ENCODE results near the gene ATG10.
"Not testable (repeated sequence)": the region's sequence is repeated elsewhere in the genome, so short reads cannot be mapped to it uniquely, and the experiment has no call there.

The ATG10 gene

DNA sequence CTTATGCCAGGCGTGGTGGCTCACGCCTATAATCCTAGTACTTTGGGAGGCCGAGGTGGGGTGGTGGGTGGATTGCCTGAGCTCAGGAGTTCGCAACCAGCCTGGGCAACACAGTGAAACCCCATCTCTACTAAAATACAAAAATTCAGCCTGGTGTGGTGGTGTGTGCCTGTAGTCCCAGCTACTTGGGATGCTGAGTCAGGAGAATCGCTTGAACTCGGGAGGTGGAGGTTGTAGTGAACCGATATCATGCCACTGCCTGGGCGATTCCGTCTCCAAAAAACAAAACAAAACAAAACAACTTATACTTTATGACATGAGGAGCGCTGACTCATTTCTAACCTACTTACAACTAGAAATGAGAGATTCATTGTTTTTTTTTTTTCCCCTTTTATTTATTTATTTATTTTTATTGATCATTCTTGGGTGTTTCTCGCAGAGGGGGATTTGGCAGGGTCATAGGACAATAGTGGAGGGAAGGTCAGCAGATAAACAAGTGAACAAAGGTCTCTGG lies 10.4 kb downstream of the ATG10 start:
- not testable (repeated sequence) for DNase-seq (ENCODE audit: low spot score)

DNA sequence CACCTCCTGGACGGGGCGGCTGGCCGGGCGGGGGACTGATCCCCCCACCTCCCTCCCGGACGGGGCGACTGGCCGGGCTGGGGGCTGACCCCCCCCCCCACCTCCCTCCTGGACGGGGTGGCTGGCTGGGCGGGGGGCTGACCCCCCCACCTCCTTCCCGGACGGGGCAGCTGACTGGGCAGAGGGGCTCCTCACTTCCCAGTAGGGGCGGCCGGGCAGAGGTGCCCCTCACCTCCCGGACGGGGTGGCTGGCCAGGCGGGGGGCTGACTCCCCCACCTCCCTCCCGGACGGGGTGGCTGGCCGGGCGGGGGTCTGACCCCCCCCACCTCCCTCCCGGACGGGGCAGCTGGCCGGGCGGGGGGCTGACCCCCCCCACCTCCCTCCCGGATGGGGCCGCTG lies 11.3 kb downstream of the ATG10 start:
- DNase-seq (ENCODE audit: low spot score): not testable (repeated sequence)

DNA sequence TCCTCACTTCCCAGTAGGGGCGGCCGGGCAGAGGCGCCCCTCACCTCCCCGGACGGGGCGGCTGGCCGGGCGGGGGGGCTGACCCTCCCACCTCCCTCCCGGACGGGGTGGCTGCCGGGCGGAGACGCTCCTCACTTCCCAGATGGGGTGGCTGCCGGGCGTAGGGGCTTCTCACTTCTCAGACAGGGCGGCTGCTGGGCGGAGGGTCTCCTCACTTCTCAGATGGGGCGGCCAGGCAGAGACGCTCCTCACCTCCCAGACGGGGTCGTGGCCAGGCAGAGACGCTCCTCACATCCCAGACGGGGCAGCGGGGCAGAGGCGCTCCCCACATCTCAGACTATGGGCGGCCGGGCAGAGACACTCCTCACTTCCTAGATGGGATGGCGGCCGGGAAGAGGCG lies 11.7 kb downstream of the ATG10 start:
- DNase-seq (ENCODE audit: low spot score): not testable (repeated sequence)

DNA sequence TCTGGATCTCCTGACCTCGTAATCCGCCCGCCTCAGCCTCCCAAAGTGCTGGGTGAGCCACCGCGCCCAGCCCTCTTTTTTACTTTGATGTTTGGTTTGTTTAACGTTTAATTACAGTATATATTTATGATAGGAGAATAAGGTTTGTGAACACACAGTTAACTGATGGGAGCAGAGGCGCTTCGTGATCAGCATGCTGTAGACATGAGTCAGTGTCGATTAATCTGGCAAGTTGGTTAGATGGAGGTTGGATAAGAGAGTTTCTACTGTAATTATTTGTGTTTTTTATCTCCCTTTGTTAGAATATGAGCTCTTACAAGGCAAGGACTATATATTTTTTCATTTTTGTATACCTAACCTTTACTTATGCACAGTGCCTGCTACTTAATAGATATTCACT lies 14.3 kb downstream of the ATG10 start:
- no peak for DNase-seq (ENCODE audit: low spot score)

DNA sequence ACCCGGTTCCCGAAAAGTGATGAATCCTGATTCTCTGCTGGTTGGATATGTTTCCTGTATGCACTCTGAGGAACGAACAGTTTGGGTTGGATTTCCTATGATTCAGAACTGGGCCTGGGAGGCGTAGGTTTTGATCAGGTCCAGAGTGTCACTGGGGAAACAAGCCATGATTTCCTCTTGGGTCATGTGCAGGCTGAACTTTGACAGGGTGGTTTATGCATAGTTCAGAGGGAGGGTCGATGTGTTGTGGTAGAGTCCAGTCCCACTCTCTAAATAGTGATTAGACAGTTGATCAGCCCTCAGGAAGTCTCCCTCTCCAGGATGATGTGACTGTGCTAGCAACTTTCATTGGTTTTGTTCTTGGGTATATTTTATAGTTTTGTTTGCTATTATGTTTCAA lies 17.4 kb downstream of the ATG10 start:
- no peak for DNase-seq (ENCODE audit: low spot score)

DNA sequence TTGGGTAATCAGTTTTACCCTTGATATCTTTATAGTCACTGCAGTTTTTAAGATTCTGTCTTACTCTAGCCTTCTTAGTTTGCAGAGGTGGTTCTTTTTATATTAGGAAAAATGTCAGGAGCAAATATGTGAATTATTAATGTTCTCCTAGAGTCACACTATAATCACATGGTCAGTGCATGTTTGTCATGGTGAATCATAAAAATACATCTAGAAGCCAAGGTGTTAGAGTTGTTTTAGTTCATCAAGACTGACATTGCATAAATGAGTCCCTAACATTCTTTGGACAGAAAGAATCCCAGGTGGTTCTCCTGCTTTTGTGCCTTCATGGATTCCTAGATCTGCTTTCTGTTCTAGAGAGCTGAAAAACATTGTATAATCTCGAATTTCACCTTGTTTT lies 22.9 kb downstream of the ATG10 start:
- no peak for DNase-seq (ENCODE audit: low spot score)

DNA sequence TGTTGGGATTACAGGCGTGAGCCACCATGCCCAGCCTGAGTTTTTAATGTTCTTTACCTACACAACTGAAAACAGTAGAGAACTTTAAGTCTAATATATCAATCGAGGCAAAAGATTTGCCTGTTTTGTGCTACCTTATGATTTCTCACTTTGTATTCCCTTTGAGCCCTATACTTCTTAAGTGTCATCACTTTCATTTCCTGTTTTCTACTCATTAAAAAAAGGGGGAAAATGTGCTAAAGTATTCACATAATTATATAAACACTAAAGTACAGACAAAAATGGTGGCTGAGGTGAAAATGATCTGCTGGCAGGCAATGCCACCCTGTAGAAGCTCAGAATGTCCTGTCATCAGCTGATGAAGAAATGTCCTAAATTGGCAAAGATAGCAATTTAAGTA lies 23.6 kb downstream of the ATG10 start:
- no peak for DNase-seq (ENCODE audit: low spot score)

DNA sequence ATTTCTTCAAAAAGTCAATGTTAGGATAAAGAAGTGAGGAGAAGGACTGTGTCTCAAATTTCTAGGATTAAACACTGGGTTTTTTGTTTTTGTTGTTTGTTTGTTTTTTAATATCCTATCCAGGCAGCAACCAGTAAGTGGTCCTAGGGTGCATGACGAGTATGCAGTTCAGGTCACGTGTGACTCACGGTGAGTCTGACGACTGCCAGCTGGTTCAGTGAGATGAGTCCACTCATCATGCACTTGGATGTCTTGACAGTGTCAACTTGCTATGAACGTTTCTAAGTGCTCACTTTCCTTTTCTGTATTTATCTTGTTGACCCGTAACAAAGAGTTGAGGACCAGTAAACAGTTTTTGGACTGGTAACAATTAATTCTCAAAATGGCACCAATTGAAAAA lies 32.7 kb downstream of the ATG10 start:
- DNase-seq (ENCODE audit: low spot score): no peak

DNA sequence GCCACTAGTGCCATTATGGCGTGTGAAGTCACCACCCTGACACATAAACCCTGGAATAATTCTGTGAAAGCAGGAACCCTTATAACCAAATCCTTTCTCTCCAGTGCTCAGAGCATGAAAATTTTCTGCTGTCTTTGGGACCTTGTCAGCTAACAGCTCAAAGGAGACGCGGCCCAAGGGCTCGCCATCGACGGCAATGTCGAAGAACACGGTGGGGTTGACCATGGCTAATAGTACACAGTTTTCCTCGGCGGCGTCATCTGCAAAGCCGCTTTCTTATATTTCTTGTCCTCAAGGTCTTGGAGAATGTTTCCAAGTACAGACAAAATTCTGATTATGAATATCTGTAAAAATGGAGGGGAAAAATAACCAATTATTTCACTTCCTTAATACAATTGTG lies 38.0 kb downstream of the ATG10 start:
- not testable (repeated sequence) for DNase-seq (ENCODE audit: low spot score)

DNA sequence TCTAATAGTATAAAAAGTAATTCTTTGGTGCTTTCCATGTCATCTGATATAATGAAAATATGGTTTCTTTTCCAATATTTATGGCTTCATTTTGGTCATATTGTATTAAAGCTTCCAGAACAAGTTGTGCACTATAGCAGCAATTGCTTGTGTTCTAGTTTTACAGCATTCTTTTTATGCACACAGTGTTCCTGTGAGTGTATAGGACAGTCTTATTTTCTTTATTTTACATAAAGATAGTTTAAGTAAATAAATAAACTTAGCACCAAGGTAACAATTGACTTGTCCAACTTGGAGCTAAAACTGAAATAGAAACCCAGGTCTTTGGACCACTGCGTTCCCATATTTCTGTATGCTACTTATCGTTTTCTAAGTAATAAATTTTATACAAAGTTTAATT lies 38.9 kb downstream of the ATG10 start:
- DNase-seq (ENCODE audit: low spot score): no peak

DNA sequence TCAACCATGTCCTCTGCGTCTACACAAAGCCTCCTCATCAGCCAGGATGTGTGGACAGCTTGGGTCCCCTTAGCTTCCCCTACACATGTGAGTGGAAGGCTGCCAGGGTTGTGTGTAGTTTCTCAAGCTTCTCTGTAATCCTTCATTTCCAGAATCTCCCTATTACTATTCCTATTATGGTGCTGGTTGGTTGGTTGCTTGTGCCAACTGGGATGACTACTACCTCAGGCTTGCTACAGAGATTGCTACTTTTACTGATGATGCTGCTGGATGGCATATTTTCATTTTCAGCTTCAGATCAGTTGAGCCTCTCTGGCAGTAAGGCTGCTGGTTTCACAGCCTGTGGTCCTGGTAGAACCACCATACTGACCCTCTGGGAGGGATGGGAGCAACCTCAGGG lies 39.9 kb downstream of the ATG10 start:
- DNase-seq (ENCODE audit: low spot score): no peak

DNA sequence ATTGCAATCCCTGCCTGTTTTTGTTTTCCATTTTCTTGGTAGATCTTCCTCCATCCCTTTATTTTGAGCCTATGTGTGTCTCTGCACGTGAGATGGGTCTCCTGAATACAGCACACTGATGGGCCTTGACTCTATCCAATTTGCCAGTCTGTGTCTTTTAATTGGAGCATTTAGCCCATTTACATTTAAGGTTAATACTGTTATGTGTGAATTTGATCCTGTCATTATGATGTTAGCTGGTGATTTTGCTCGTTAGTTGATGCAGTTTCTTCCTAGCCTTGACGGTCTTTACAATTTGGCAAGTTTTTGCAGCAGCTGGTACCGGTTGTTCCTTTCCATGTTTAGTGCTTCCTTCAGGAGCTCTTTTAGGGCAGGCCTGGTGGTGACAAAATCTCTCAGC lies 42.8 kb downstream of the ATG10 start:
- not testable (repeated sequence) for DNase-seq (ENCODE audit: low spot score)

DNA sequence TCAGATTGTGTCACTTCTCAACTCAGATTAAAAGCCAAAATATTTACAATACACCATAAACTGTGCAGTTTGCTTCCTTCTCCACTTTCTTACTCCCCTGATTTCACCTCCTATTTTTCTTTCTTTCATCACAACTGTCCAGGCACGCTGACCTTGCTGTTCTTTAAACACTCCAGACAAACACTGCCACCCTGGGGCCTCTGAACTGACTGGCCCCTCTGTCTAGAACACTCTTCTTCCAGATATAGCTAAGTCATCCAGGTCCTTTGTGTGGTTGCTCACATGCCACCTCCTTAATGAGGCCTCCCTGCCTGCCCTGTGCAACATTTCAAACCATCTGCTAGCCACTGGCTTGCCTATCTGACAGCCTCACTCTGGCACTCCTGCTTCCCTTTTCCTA lies 46.6 kb downstream of the ATG10 start:
- DNase-seq (ENCODE audit: low spot score): no peak

DNA sequence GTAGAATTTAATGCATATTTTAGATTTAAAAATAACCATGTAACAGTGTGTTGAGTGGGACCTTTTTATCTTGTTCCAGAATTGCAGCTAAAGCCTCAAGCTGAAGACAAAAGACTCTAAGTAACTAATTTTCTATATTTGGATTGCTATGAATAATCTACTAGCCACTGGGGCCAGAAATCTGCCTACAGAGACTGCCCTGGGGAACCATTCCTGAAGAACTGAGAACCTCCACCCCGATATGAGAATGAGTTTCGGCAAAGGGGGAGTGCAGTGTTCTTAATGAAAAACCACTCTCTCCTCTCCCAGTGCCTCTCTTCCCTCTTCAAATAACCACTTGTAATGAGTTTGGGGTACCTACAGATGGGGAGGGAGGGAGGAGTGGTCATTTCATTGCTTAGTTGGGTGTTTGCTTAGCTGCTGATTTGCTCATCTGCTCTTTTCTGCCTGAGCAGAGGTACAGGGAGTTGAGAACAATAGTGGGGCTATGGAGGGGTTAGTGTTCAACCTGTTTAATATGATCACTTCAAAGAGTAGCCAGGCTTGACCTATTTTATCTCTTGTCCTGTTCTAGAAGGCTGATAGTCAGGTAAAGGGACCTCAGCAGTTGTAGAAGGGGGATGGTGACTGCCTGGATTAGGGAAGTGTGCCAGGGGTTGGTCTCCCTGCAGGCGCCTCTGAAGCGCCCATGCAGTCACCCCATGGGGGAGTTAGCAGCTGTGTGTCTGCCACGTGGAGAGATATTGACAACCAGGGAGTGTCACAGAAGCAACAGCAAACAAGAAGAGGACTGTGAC lies 47.7 kb downstream of the ATG10 start:
- DNase-seq (ENCODE audit: low spot score): no peak

DNA sequence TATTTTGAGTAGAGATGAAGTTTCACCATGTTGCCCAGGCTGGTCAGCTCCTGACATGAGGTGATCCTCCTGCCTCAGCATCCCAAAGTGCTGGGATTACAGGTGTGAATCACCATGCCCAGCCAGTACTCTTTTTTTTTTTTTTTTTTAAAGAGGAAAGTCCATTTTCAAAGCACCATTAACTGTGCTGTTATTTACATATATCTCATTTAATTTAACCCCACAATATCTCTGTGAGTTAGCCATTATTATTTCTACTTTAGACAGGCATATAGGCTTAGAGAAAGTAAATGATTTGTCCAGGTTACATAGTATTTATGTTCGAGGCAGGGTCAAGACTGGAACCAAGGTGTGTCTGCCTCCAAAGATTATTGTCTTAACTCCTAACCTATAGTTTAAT lies 50.7 kb downstream of the ATG10 start:
- DNase-seq (ENCODE audit: low spot score): no peak

DNA sequence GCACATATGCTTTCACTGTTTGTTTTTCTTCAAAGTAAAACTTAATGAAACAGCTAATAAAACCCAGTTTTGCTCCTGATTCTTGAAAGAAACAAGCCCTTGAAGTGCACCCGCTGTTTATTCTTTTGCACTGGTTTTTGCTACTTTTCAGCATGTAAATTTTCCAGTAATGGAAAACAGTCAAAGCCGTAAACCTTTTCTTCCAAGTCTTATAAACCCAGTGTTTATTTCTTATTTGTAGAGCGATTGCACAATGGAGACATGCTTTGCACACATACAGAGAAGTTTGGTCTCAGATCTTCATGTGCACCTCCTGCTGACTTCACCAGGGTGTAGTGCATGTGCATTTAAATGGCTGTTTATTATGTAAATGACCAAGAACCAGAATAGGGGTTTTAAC lies 51.8 kb downstream of the ATG10 start:
- DNase-seq (ENCODE audit: low spot score): no peak

DNA sequence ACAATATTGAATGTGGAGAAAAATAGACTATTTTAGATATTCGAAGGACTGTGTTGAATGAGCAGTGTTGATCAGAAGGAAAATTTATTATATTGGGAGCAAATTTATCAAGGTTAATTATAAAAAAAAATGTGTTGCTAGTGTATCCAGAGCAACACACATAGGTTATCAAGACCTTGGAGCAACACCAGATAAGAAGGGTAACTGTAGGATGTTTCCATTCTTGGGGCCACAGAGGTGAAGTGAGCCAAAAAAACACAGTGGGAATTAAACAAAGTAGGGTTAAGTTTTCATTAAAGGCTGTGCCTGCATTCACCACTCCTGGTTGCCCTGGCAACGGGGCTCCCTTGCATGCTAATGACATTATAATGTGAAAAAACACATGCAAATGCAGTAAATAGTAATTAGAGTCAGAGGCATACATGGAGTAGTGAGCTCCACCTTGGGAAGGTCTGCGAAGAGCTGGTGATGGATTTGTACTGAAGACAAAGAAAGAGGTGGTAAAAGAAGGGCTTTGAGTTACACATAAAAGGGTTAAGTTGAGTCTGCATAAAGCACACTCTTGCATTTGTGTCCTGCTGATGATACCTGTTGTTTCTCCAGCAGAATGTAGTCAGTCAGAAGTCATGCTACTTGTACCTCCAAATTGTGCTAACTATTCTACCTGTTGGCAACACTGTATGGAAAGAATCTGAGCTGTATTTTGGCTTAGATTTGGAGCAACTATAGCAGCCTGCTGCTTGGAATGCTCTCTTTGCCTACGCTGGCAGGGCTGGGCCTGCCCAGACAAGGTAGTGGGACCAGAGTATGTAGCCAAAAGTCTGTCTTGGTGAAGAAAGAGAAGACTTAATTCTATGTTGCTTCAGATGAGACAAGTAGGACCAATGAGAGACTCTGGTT lies 59.6 kb downstream of the ATG10 start:
- DNase-seq (ENCODE audit: low spot score): no peak

DNA sequence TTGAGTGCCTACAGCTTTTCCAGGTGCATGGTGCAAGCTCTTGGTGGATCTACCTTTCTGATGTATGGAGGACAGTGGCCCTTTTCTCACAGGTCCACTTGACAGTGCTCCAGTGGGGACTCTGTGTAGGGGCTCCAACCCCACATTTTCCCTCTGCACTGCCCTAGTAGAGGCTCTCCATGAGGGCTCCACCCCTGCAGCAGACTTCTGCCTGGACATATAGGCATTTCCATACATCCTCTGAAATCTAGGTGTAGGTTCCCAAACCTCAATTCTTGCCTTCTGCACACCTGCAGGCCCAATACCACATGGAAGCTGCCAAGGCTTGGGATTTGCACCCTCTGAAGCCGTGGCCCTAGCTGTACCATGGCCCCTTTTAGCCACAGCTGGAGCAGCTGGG lies 71.1 kb downstream of the ATG10 start:
- not testable (repeated sequence) for DNase-seq (ENCODE audit: low spot score)

DNA sequence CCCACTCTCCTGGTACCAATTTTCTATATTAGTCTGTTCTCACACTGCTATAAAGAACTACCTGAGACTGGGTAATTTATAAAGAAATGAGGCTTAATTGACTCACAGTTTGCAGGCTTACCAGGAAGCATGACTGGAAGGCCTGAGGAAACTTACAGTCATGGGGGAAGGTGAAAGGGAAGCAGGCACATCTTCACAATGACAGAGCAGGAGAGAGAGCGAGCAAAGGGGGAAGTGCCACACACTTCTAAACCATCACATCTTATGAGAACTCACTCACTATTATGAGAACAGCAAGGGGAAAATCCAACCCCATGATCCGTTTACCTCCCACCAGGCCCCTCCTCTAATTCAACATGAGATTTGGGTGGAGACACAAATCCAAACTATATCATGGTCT lies 72.2 kb downstream of the ATG10 start:
- DNase-seq (ENCODE audit: low spot score): no peak

DNA sequence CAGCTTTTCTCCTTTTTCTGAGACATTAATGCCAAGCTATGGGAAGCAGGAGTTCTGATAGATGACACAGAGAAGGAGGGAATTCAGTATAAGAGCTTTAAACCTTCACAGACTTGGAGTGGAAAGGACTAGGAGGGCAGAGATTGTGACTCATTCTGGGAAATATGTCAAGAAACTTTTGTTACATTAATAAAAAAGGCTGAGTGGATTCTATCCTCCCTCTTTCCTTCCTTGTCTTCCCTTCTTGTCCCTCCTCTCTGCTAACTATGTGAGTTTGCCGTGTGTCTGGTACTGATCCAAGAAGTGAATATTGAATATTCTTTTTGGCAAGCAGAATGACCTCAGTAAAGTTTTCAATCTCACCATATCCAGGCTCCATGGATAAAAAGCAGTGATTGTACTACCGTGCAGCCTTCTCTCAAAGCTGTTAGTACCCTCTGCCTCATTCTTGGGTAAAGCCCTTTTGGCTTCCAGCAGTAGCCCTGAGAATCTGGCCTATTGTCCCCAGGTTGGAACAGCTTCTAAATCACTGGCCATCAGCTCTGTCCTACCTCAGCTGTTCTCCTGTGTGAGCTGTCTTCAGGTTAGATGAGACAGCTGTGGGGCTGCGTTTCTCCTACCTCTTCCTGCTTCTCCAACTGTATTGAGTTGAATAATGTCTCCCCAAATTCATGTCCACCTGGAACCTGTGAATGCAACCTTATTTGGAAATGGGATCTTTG lies 73.9 kb downstream of the ATG10 start:
- no peak for DNase-seq (ENCODE audit: low spot score)

DNA sequence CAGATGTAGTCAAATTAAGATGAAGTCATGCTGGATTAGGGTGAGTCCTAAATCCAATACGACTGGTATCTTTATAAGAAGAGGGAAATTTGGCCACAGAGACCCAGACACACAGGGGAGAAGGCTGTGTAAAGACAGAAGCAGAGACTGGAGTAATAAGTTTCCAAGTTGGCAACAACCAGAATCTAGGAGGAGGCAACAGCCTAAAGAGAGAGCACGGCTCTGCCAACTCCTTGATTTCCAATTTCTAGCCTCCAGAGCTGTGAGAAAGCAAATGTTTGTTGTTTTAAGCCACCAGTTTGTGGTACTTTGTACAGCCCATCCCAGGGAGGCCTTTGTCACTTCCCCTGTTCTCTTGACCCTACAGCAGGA lies 74.4 kb downstream of the ATG10 start:
- DNase-seq (ENCODE audit: low spot score): no peak

DNA sequence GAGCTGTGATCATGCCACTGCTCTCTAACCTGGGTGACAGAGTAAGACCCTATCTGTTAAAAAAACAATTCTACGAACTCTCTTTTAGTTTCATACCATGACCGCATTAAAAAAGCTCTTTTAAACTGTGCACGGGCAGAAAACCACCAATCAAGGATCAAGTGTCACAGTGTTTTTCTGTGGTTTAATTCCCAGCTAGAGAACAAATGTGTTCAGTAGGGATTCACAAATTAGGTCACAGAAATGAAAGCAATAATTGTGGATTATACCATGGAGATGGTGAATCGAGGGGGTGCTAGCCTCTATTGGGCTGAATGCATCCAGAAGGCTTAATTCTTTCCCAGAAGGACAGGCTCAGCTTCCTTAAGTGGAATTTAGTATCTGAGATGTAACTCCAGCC lies 79.1 kb downstream of the ATG10 start:
- DNase-seq (ENCODE audit: low spot score): no peak
